Measurements from ENCODE around the gene FPR2. TPM values are rescaled to one million over a fixed set of nuclear protein-coding genes. Genes with fewer than 3 reads are reported as not detected.

FPR2 gene
- polyA plus RNA-seq, 1 donor (not counting 4 experiments of a cell fraction or from before 2014, with no cell fraction given) = 0.05 TPM

GRCh38 chr19:51727349-51727880 is 33.6 kb upstream of the FPR2 start:
- H2AFZ ChIP-seq (ENCODE audit: control insufficient read depth, low read length) = no peak overlapping the region
- H3K9ac ChIP-seq (ENCODE audit: control insufficient read depth, extremely low read depth, insufficient read depth, low read length) = peak overlapping the region; percentile 34
- DNase-seq (ENCODE audit: low read depth, low spot score) = no peak
- dilution Hi-C loops (cut with MboI; ENCODE audit: extremely low pct_ligation_motif_present, low sequenced_read_pairs) = no loop called here
- H3K36me3 ChIP-seq (ENCODE audit: control insufficient read depth in 2 of 2, extremely low read depth in 1 of 2, insufficient read depth in 2 of 2, low read length in 2 of 2) = no peaks in the 10 kb centered on the region
- H3K4me1 ChIP-seq (ENCODE audit: control insufficient read depth, extremely low read depth, insufficient read depth, low read length) = peaks cover 31% of the 10 kb centered on the region
- peak; percentile 67 for FAIRE-seq
- TF ChIP-seq CTCF (optimal IDR thresholded peaks at IDR 0.05 in 1 of 3, IDR thresholded peaks at IDR 0.05 in 1 of 3, conservative IDR thresholded peaks at IDR 0.05 in 1 of 3; ENCODE audit: extremely low read depth in 1 of 3, insufficient read depth in 2 of 3, low read length in 3 of 3) (no peak), EZH2 (IDR thresholded peaks at IDR 0.05; ENCODE audit: low read length) (no peak)
- H3K9me3 ChIP-seq (ENCODE audit: control insufficient read depth, low read depth, low read length) = peaks cover 2% of the 10 kb centered on the region
- no peaks in the 10 kb centered on the region for H4K20me1 ChIP-seq (ENCODE audit: control insufficient read depth, extremely low read depth, insufficient read depth, low read length)
- H3K27me3 ChIP-seq (ENCODE audit: control insufficient read depth, extremely low read depth, insufficient read depth, low read length) = peaks cover 23% of the 10 kb centered on the region
- H3K9me1 ChIP-seq (ENCODE audit: control insufficient read depth, extremely low read depth, insufficient read depth, low read length) = no peaks in the 10 kb centered on the region
- no peaks in the 10 kb centered on the region for H3K79me2 ChIP-seq (ENCODE audit: control insufficient read depth, insufficient read depth, low read length)
- peak overlapping the region; percentile 65 for H3K27ac ChIP-seq (ENCODE audit: control insufficient read depth, insufficient read depth, low read length)
- no peak overlapping the region for H3K4me3 ChIP-seq (ENCODE audit: control insufficient read depth in 2 of 3, extremely low read depth in 1 of 3, insufficient read depth in 2 of 3, low read depth in 1 of 3, low read length in 3 of 3)
- peak overlapping the region; percentile 0 for H3K4me2 ChIP-seq (ENCODE audit: control insufficient read depth, extremely low read depth, insufficient read depth, low read depth, low read length)

GRCh38 chr19:51729781-51730180 is 31.2 kb upstream of the FPR2 start:
- no peak for FAIRE-seq
- TF ChIP-seq CTCF (optimal IDR thresholded peaks at IDR 0.05 in 1 of 3, IDR thresholded peaks at IDR 0.05 in 1 of 3, conservative IDR thresholded peaks at IDR 0.05 in 1 of 3; ENCODE audit: extremely low read depth in 1 of 3, insufficient read depth in 2 of 3, low read length in 3 of 3) (no peak), EZH2 (IDR thresholded peaks at IDR 0.05; ENCODE audit: low read length) (no peak)
- dilution Hi-C loops (cut with MboI; ENCODE audit: extremely low pct_ligation_motif_present, low sequenced_read_pairs) = no loop called here

More at GRCh38 chr19:51729781-51730180, 31.2 kb upstream of the FPR2 start:
- Histone ChIP-seq H3K4me2 (ENCODE audit: control insufficient read depth, extremely low read depth, insufficient read depth, low read depth, low read length) (no peak overlapping the region), H3K4me1 (ENCODE audit: control insufficient read depth, extremely low read depth, insufficient read depth, low read length) (peaks cover 24% of the 10 kb centered on the region), H3K36me3 (ENCODE audit: control insufficient read depth in 2 of 2, extremely low read depth in 1 of 2, insufficient read depth in 2 of 2, low read length in 2 of 2) (no peaks in the 10 kb centered on the region), H3K9ac (ENCODE audit: control insufficient read depth, extremely low read depth, insufficient read depth, low read length) (no peak overlapping the region), H3K4me3 (ENCODE audit: control insufficient read depth in 2 of 3, extremely low read depth in 1 of 3, insufficient read depth in 2 of 3, low read depth in 1 of 3, low read length in 3 of 3) (no peak overlapping the region), H3K9me3 (ENCODE audit: control insufficient read depth, low read depth, low read length) (peaks cover 2% of the 10 kb centered on the region), H4K20me1 (ENCODE audit: control insufficient read depth, extremely low read depth, insufficient read depth, low read length) (no peaks in the 10 kb centered on the region), H3K27me3 (ENCODE audit: control insufficient read depth, extremely low read depth, insufficient read depth, low read length) (peaks cover 5% of the 10 kb centered on the region), H2AFZ (ENCODE audit: control insufficient read depth, low read length) (no peak overlapping the region), H3K9me1 (ENCODE audit: control insufficient read depth, extremely low read depth, insufficient read depth, low read length) (no peaks in the 10 kb centered on the region), H3K79me2 (ENCODE audit: control insufficient read depth, insufficient read depth, low read length) (no peaks in the 10 kb centered on the region), H3K27ac (ENCODE audit: control insufficient read depth, insufficient read depth, low read length) (no peak overlapping the region)
- DNase-seq (ENCODE audit: low read depth, low spot score) = no peak
